Measurements from ENCODE around the gene LCN1.

DNA sequence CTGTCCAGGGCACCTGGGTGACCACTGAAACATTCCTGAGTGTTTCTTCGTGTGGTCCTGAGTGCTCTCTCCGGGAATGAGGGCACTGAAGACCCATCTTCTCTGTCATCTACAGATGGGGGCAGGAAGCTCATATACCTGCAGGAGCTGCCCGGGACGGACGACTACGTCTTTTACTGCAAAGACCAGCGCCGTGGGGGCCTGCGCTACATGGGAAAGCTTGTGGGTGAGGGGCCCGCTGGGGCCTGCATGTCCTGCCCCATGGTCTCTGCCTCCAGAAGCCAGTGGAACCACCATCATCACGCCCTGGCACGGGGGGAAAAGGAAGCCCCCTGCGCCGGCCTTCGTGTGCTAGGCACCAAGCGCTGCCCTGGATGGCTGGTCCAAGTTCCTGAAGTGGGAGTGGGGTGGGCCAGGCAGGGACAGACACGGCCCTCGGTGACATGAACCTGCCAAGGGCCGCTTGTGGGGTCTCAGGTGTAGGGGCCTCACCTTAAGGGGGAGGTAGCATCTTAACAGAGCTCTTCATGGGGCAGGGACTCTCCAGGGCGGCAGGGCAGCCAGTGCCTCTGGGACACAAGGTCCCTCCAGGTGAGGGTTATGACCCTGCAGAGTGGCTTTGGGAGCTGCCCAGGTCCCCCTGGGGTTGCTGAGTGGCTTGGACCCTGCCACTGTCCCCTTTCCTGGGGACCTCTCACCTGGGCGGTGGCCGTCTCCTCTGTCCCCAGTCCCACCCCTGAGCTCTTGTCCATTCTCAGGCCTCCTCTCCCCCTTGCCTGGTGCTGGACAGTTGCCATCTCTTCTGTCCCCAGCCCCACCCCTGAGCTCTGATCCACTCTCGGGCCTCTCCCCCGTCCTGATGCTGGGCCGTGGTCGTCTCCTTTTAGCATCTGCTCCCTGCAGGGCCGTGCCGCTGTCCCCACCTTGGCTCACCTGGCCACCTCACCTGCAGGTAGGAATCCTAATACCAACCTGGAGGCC lies 26.8 kb downstream of the LCN1 start:
- TF ChIP-seq, protein P1, sequence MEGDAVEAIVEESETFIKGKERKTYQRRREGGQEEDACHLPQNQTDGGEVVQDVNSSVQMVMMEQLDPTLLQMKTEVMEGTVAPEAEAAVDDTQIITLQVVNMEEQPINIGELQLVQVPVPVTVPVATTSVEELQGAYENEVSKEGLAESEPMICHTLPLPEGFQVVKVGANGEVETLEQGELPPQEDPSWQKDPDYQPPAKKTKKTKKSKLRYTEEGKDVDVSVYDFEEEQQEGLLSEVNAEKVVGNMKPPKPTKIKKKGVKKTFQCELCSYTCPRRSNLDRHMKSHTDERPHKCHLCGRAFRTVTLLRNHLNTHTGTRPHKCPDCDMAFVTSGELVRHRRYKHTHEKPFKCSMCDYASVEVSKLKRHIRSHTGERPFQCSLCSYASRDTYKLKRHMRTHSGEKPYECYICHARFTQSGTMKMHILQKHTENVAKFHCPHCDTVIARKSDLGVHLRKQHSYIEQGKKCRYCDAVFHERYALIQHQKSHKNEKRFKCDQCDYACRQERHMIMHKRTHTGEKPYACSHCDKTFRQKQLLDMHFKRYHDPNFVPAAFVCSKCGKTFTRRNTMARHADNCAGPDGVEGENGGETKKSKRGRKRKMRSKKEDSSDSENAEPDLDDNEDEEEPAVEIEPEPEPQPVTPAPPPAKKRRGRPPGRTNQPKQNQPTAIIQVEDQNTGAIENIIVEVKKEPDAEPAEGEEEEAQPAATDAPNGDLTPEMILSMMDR (conservative IDR thresholded peaks at IDR 0.05; ENCODE audit: low read length): no peak
- TF ChIP-seq EZH2phosphoT487 (IDR thresholded peaks at IDR 0.05; ENCODE audit: borderline replicate concordance, low read depth, low read length): no peak
